GM21447 (cell line): ENCODE measurements around the gene SDC4.
"Not testable (repeated sequence)": the region's sequence is repeated elsewhere in the genome, so short reads cannot be mapped to it uniquely, and the experiment has no call there.

Source experiments
- ATAC-seq: cut with Tn5 transposase; IDR thresholded peaks from one replicate; pipeline ENCODE4 v1.9.1; 2021; ENCODE audit not compliant: unreplicated experiment

SDC4 gene

DNA sequence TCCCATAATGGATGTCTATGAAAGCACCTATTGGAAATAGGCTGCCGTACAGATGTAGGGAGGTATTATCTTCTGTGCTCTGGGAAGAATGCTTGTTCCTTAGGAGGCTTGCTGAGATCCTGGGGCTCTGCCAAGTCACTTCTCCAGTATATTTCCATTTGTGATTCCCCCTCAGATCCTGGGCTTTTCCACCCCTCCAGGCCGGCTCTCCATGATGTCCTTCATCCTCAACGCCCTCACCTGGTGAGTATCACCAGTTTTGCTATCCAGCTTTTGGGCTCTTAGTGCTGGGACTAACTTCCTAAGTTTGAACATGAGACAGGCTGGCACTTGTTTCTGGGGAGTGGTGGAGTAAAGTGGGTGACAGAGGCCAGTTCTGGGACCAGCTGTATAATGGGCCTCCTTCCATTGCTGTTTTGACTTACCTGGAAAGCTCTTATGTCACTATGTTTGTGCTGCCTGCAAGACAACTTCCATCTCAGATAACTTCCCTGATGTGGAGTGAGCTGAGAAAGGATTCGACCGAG is 17.3 kb upstream of the SDC4 start:
- ATAC-seq: no peak

DNA sequence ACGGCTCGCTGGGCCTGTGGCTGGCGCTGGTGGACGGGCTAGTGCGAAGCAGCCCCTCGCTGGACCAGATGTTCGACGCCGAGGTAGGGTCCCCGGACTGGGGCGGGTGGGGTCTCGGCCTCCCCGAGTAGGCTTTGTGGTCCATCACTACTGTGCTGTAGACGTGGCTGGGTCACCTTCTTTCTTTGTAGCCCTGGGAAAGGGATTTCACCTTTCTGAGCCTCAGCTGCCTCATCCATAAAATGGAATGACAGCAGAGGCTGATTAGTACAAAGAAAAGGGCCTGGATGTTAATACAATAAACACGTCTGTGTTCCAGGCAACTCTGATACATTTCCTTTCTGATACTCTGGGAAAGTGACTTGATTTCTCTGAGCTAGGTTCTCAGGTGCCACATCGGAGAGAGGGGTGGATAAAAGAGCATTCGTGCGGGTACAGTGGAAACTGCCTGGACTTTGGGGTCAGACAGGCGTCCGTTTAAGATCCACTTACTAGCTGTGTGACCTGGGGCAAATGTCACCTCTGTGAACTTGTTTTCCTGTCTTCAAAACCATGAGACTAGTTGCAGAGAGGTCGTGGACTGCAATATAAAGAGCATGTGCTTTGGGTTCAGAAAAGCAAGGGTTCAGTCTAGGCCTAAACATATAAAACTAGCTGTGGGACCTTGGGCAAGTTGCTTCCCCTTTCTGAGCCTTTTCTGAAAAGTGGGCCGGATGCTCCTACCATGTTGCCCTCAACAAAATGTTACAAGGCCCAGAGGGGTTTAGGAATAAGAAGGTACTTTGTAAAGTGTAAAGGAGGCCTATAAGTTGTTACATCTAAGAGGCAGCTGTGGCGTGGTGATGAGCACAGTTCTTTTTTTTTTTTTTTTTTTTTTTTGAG is 15.6 kb upstream of the SDC4 start:
- ATAC-seq: no peak

DNA sequence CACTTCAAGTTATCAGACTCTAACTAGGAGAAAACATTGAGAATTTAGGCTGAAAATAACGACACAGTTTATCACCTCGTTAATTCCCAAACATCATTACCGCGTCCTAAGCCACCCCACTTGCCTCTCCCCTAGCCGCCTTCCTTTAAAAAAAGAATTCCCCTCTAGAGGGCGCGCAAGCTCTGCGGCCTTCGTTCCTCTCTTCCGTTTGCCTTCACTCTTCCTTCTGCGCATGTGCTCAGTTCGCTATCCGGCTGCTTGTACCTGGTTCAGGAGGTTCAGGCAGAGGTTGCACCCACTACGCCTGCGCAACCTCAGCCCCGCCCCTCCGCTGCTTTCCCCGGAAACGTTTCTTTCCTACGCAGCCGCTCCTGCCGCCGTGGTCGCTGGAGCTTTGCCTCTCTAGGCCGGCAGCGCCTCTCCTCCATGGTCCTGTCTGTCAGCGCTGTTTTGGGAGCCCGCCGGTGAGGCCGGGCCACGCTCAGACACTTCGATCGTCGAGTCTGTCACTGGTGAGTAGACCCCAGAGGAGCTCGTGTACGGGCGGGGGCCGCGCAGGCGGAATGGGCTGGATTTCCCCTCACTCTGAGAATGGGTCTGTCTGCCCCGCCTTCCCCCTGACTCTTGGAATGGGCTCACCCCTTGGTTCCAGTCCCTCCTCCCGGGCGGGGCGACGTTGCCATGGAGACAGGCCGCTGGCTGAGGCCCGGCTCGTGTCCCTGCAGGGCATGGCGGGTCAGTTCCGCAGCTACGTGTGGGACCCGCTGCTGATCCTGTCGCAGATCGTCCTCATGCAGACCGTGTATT is 14.8 kb upstream of the SDC4 start, which contains the start of gene SYS1:
Gene SYS1 (plus strand): TSS at position 353 of the 807 bp plus-strand sequence. CDS start 376 bp downstream, at position 729.
- ATAC-seq: peak; percentile 81

DNA sequence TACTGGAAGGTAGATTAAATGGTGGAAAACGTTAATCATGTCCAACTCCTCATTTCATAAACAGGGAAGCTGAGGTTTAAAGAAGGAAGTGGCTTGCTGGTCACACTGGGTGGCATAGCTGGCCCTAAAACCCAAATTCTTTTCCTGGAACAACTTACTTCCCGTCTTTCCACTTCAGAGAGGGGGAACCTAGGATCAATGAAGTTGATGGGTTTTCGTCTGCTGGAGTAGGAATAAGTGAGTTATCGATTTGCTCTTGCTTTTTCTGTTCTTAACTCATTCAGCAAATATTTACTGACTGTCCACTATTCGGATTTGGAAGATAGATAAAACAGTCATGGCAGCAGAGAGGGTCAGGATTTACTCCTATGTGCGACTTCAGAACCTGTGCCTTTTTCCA is 13.6 kb upstream of the SDC4 start:
- ATAC-seq: no peak

DNA sequence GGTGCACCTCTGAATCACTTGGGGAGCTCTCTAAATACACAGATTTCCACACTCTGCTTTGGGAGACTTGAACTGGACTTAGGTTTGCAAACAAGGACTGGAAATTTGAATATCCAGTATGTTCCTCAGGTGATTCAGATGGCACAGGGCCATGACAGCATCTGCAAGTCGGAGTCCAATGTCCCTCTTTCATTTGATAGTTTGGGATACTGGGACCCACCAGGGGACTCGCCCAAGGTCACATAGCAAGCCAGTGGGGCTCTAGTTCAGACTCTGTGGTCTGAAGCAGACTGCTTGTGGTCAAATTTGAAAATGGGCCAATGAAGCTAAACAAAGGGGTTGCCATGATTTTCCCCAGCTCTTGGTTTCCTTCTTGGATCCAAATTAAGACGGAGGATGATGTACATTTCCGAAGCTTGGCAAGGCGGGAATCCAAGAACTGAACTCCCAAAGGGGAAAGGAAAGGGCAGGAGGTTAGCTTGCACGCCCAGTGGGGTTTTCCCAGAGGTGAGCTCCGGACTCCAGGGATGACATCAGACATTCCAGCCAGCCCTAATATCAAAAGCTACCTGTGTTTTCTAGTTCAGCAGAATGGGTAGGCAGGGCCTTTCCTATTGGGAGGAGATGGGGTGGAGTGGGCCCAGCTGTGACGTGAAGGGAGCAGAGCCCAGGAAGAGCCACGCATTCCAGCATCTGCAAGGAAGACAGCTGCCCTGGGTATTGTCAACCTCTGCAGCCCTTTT is 11.4 kb upstream of the SDC4 start:
- ATAC-seq: no peak

DNA sequence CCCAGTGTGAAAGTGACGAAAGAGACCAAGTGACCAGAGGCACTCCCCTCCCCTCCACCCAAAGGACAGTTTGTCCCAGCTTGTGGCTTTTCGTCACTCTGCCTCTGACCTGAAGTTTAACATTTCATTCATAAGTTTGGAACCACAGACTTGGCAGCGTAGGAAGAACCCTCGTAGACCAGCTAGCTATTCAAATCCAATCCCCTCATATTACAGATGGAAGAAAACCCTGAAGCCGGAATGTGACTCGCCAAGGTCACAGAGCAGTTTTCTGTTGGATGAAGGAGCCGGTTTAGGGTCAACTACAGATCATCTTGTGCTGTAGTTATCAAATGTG is 10.8 kb upstream of the SDC4 start:
- ATAC-seq: no peak

DNA sequence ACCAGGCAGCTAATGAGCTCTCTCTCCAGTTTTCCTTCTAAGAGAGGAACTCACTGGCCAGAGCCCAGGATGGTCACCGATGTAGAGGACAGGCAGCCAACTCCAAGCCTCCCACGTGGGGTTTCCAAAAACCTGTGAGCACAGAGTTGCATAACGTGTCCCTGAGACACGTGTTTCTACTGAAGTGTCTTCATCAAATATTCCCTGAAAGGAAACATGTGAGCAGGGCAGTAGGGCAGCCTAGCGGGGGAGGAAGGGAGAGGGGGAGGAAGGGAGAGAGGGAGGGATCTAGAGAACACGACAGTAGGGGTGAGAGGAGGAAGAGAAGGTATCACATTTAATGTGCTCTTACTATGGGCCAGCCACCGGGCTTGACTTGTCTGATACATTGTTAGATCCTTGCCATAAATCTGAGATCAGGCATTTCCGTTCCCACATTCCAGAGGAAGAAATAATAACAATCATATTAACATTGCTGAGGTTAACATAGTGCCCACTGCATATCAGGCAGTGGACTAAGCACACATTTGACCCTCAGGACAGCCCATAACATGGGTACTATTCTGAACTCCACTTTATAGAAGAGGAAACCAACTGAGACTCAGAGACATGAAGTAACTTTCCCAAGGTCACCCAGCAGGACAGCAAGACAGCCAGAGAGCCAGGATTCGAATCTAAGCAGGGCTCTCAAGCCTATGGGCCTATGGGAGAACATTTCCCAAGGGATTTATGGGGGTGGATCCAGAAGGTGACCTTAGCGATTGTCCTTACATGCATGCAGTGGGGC is 10.3 kb upstream of the SDC4 start:
- ATAC-seq: no peak

DNA sequence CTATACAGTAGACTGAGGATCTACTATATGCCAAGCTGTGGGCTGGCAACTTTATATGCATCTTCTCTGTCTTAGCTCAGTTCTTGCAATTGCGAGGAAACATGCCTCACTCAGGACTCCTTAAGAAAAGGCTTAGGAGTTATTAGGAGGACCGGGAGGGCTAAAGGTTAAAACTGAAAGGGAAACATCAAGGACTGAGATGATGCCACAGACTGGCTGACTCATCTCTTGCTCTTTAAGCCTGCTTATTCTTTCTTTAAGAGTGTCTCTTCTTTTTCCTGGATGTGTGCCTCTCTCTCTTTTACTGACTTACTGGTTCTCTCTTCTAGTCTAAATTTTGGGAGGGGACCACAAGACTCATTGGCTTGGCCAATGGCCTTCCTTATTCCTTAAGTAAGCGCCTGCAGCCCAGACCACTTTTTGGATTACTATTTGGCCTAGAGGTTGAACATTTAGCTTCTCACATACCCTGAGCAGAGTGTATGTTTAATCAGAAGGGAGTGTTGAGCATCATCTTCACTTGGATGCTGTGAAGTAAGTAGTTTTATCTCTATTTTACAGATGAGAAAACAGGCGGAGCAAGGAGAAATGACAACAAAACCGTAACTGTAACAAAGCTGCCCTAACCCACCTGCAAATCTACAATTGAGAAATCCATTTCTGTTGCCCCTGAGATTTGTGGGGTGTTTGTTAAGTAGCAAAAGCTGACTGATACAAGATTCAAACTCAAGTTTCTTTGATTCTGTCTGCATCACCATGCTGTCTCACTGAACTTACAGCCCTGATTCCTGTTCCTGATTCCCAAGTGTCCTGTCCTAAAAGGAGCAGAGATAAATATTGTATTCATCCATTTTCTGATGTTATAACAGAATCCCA is 7.2 kb upstream of the SDC4 start:
- ATAC-seq: no peak

DNA sequence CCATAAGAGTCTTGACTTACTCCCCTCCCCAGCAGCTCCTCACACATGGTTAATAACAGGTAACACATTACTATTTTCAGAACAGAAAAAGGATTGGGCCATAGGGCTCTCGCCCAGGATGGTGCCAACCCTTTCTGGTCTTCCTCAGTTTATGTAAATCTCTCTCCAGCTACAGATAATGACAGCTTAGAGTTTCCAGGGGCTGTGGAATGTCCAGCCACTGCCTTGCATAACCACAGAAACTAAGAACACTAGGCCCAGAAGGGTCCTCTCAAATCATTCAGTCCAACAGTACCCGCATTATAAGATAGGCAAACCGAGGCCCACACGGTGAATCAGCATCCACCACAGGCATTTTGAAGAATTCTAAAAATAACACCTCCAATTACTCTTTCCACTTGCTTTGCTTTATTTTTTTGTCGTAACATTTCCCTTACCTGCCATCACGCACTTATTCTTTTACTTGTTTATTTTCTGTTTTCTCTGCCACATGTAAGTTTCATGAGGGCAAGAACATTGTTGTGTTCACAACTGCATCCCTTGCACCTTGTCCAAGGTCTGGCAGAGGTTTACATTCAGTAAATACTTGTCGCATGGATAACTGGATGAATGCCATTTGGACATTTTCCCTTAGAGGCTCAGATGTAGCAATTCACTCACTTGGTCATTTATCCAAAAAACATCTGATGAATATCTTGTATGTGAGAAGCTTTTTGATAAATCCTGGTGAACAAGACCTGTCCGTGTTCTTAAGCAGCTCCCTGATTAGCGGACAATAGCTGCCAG is 6.4 kb upstream of the SDC4 start:
- ATAC-seq: no peak

DNA sequence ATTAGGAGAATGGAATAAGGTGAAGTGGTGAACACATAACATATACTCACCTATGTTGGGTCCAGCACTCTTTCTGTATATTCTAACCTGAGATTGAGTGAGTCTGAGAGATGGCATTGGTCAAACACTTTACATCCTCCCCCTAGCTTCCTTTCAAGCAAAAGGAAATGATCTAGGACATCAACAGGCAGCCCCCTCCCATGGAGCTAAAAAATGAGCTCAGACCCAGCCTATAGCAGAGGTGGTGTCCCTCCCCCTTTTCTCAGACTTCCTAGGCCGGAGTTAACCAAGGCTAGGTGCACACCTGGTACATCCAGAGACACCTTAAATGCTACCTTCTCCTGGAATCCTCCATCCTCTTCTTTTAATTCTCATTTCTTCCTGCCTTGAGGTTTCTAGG is 5.5 kb upstream of the SDC4 start:
- no peak for ATAC-seq

DNA sequence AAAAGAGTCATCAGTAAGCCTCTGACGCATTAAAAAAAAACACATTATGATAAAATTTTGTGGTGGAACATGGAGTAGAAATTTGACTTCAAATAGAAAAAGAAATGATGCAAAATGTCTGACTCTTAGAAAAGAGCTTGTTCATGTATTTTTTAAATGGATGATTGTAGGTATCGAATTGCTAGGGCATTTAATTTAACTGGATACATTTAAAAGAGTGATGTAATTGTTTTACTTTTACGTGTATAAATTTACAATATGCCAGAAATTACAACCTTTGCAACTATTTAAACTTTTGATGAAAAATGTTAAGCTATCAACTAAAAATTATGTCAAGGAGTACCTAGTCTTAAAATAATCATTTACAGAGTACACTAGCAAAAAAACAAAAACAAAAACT is 4.5 kb upstream of the SDC4 start:
- no peak for ATAC-seq

DNA sequence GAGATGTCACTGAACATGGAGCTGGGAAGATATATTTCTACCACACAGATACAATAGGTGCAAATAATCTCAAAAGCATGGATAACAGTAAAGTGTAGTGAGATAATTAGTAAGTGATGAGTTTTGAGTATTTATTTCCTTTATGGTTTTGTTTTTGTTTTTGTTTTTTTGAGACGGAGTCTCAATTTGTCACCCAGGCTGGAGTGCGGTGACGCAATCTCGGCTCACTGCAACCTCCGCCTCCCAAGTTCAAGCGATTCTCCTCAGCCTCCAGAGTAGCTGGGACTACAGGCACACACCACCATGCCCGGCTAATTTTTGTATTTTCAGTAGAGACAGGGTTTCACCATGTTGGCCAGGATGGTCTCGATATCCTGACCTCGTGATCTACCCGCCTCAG is 2.6 kb upstream of the SDC4 start:
- not testable (repeated sequence) for ATAC-seq

DNA sequence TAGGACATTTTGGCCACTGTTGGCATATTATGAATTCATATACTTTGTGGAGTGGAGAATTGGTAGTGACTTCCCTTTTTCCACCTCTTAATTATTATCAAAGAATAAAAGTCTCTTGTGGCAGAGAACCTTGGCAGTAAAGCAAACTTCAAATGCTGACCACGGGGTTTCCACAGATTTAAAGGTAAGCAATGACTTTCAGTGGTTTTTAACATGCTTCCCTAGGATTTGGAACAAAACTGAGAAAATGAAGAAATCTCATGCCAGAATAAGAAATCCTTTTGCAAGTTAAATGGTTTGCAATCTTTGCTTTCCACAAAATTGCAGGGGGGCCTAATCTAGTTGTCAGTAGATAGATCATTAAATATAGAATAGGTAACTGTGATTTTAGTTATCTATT is 2.0 kb upstream of the SDC4 start:
- ATAC-seq: no peak

DNA sequence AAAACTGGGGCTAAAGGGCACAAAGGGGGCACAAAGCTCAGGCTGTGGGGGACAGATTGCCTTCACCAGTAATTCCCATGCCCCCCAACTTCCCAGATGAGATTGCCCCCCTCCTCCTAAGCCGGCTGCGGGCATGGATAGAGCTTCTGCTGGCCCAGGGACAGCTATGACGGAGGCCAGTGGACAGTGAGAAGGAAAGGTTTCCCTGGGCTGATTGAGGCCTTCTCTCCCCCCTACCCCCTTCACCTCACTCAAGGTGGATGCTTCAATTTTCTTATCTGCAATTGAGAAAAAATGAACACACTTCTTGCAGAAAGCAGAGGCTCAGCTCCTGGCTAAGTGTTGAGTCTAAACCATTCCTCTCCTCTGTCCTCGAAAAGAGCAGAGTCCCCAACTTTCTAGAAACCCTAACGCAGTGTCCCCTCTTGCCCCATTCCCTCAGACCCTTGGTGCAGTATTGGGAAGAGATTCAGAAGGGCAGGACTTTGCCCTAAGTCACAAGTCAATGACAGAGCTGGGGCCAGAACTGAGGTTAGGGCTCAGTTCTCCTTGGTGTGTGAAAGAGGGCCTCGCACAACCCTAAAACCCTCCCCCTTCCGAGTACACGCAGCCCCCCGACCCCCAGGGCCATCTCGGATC is 808 bp downstream of the SDC4 start:
- no peak for ATAC-seq

DNA sequence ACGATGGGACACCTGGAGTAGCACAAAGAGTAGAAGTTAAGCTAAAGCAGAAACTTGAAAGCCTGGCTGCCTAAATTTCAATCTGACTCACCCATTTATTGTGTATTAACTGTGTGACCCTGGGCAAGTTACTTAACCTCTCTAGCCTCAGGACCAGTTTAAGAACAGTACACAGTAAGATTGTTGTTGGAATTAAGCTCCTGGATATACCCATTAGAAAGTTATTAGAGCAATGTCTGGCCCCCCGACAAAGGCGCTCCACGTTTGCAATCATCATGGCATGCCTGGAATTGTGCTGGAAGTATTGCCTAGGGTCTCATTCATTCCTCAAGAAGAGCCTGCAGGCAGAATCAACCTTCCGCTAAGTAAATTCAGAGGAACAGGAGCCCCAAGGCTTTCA is 1.4 kb downstream of the SDC4 start:
- ATAC-seq: no peak

DNA sequence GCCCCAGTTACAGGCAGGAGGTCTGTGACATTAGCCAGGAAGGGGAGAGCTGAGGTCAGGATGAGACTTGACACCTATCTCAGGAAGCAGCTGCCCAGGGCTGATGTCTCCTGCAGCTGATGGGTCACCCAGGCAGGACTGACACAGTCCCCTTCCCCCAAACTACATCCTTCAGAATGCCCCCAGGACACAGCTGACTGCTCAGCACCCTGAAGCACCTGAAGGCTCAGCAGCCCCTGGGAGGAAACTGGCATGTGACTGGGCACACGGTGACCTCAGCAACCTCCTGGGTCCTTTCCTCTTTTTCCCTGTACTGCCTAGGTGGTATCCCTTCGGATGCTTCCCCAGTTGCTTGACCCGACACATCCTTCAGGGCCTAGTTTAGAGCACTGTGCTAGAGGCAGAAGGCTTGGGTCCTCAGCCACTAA is 1.9 kb downstream of the SDC4 start:
- ATAC-seq: no peak

DNA sequence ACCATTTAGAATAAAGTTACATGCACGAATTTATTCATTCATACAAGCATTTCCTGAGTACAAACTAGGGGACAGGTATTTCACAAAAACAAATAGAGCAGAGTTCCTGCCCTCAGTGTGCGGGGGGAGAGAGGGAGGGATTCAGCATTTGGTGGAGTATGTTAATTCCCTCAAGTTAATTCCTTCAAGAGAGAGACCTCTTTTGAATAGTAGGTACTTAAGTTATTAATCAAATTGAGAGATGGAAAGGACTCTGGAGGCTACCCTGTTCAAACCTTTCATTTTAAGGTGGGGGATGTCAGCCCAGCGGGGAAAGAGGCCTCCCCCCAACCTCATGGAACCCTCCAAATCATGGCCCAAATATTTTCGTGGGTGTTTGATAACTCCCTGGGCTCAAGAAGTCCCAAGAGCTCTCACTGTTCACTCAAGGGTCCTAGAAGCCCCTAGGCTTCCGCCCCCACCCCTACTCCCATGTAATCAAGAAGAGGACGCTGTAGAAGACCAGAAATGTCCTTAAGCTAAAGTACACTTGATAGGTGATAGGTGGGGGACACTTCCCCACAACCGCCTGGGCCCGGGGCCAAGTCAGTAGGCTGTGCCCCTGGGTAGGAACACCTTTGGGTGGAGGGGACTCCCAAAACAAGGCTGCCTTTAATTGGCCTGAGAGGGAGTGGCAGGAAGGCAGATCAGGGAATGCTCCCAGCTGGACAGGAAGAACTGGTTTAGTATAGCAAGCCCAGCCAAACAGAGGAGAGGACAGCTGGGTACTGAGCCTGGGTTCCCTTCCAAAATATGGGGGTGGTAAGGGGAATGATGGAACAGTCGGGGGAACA is 2.9 kb downstream of the SDC4 start:
- no peak for ATAC-seq
